HG03575 (cell line): Measurements from ENCODE around the gene KLC4.
"Not testable (repeated sequence)": the region's sequence is repeated elsewhere in the genome, so short reads cannot be mapped to it uniquely, and the experiment has no call there.

Experiments
- ATAC-seq: cut with Tn5 transposase; IDR thresholded peaks from one replicate; pipeline ENCODE4 v1.9.1; 2021; ENCODE audit not compliant: unreplicated experiment, insufficient number of reproducible peaks, low FRiP score; ENCODE audit errors: extremely low read depth

Gene KLC4

GRCh38 chr6:43060034-43060754 is 763 bp downstream of the KLC4 start:
- no peak for ATAC-seq

GRCh38 chr6:43060755-43061633 is 1.6 kb downstream of the KLC4 start:
- ATAC-seq, result no peak

- no peak for ATAC-seq
Measured at GRCh38 chr6:43061861-43062260, 2.4 kb downstream of the KLC4 start.

- no peak for ATAC-seq
Measured at GRCh38 chr6:43062818-43063217, 3.4 kb downstream of the KLC4 start.

- no peak for ATAC-seq
Measured at GRCh38 chr6:43070028-43070632, 10.7 kb downstream of the KLC4 start.

- ATAC-seq, result no peak
Measured at GRCh38 chr6:43074847-43075669, 15.6 kb downstream of the KLC4 start.

GRCh38 chr6:43075670-43076463 is 16.4 kb downstream of the KLC4 start, which contains the start of gene PTK7:
Gene PTK7, plus strand, starts transcription at chr6:43076314. Its CDS starts 175 bp downstream, at chr6:43076489.
- ATAC-seq, result no peak

GRCh38 chr6:43076464-43077332 is 17.3 kb downstream of the KLC4 start:
- ATAC-seq, result no peak

- ATAC-seq, result no peak
Measured at GRCh38 chr6:43077333-43077809, 17.9 kb downstream of the KLC4 start.

GRCh38 chr6:43077981-43078511 is 18.6 kb downstream of the KLC4 start:
- ATAC-seq, result no peak

- no peak for ATAC-seq
Measured at GRCh38 chr6:43078691-43079090, 19.3 kb downstream of the KLC4 start.

- no peak for ATAC-seq
Measured at GRCh38 chr6:43081043-43081442, 21.6 kb downstream of the KLC4 start.

GRCh38 chr6:43081922-43082321 is 22.5 kb downstream of the KLC4 start:
- not testable (repeated sequence) for ATAC-seq

GRCh38 chr6:43082806-43083655 is 23.6 kb downstream of the KLC4 start:
- no peak for ATAC-seq

- no peak for ATAC-seq
Measured at GRCh38 chr6:43086022-43086658, 26.7 kb downstream of the KLC4 start.

GRCh38 chr6:43088654-43089056 is 29.2 kb downstream of the KLC4 start:
- no peak for ATAC-seq
